Thyroid gland (tissue), 4 donors: Measurements from ENCODE around the gene NVL. TPM values are rescaled to one million over a fixed set of nuclear protein-coding genes. Genes with fewer than 3 reads are reported as not detected.

Experiments used
- DNase-seq, 2 donors: peaks; one replicate each; pipeline ENCODE4 v3.0.0-alpha.2; 2019
- H3K27ac ChIP-seq, 3 donors: fragments of 200-600 bp; sonication (generic); 1 replicate in 2 of 3; 2 replicates in 1 of 3; pipeline ENCODE4 v1.5.1; 2016 to 2019; ENCODE audit warnings: mild to moderate bottlenecking in 1 of 3, moderate library complexity in 1 of 3
- H3K27me3 ChIP-seq: fragments of 200-600 bp; sonication (generic); one replicate; pipeline ENCODE4 v1.5.1; 2019
- H3K36me3 ChIP-seq, 2 donors: fragments of 200-600 bp; sonication (generic); one replicate each; pipeline ENCODE4 v1.5.1; 2016 to 2019
- H3K4me1 ChIP-seq, 2 donors: fragments of 200-600 bp; sonication (generic); one replicate each; pipeline ENCODE4 v1.5.1; 2017 to 2019
- H3K4me3 ChIP-seq, 3 donors: fragments of 200-600 bp; sonication (generic); replicated peaks in 1 of 3; 1 replicate in 2 of 3; 2 replicates in 1 of 3; pipeline ENCODE4 v1.5.1; 2016; ENCODE audit warnings: mild to moderate bottlenecking in 1 of 3
- H3K9me3 ChIP-seq: fragments of 200-600 bp; sonication (generic); one replicate; pipeline ENCODE4 v1.5.1; 2017
- CTCF ChIP-seq, 6 experiments: fragments of 200-600 bp in 3 of 6; fragments of 450-650 bp in 3 of 6; sonication (generic) in 3 of 6; IDR thresholded peaks; one replicate each; pipeline ENCODE4 v1.5.1; 2016 to 2019; ENCODE audit warnings: antibody characterized with exemption in 6 of 6, mild to moderate bottlenecking in 2 of 6, inconsistent platforms in 1 of 6, moderate library complexity in 1 of 6
- POLR2A ChIP-seq, 2 donors: fragments of 450-650 bp; IDR thresholded peaks; one replicate each; pipeline ENCODE4 v1.6.1; 2017; ENCODE audit warnings: antibody characterized with exemption in 2 of 2, mild to moderate bottlenecking in 2 of 2, moderate library complexity in 1 of 2
- WGBS, 2 donors: methylation state at CpG; one replicate each; pipeline ENCODE4 v1.1.5; 2017; 5-methylcytosine and 5-hydroxymethylcytosine counted together
- intact Hi-C: fragments of 100-400 bp; cut with DNase I; formaldehyde crosslinking; loops from one replicate; pipeline ENCODE4 v1.15.1; 2023
- total RNA-seq, 4 donors: library from RNA; depleted of rRNA; stranded (reverse); fragments of >200 nt; gene quantifications; one replicate each; pipeline ENCODE4 v1.2.3, GENCODE V29; 2016

The NVL gene
- total RNA-seq, 4 donors from 2014 or later, result 18.9 to 34.1 (median 26.8) TPM

- WGBS, 2 donors, result 95 to 96% methylated on average over 3 of the region's 3 CpGs
Measured at GRCh38 chr1:224282140-224282539, 47.8 kb downstream of the NVL start.

GRCh38 chr1:224276771-224277487, 53.0 kb downstream of the NVL start:
- no peak overlapping the region for H3K4me3 ChIP-seq
- intact Hi-C loops, result no loop called here
- 83 to 86% methylated on average over 3 of the region's 3 CpGs for WGBS, 2 donors
- no peak for TF ChIP-seq POLR2A (IDR thresholded peaks at IDR 0.05)
- TF ChIP-seq CTCF (IDR thresholded peaks at IDR 0.05), result no peak
- H3K27me3 ChIP-seq, result no peaks in the 10 kb centered on the region
- peaks cover 0 to 7% of the 10 kb centered on the region in 2 donors for H3K36me3 ChIP-seq
- H3K4me1 ChIP-seq, result no peaks in the 10 kb centered on the region
- no peak for DNase-seq
- H3K27ac ChIP-seq, result no peak overlapping the region
- no peaks in the 10 kb centered on the region for H3K9me3 ChIP-seq

More at GRCh38 chr1:224282140-224282539, 47.8 kb downstream of the NVL start:
- no peaks in the 10 kb centered on the region for H3K27me3 ChIP-seq
- no peak for TF ChIP-seq POLR2A (IDR thresholded peaks at IDR 0.05)
- TF ChIP-seq CTCF (IDR thresholded peaks at IDR 0.05), result no peak
- H3K27ac ChIP-seq, result no peak overlapping the region
- H3K9me3 ChIP-seq, result no peaks in the 10 kb centered on the region
- H3K36me3 ChIP-seq, result peaks cover 3 to 6% of the 10 kb centered on the region in 2 donors
- no peak for DNase-seq
- no peaks in the 10 kb centered on the region for H3K4me1 ChIP-seq
- no peak overlapping the region for H3K4me3 ChIP-seq
- intact Hi-C loops, result no loop called here

- no peaks in the 10 kb centered on the region for H3K9me3 ChIP-seq
- 79 to 80% methylated on average over 6 of the region's 6 CpGs for WGBS, 2 donors
- intact Hi-C loops, result no loop called here
- no peak overlapping the region for H3K4me3 ChIP-seq
- H3K27ac ChIP-seq, result no peak overlapping the region
- H3K27me3 ChIP-seq, result no peaks in the 10 kb centered on the region
- TF ChIP-seq POLR2A (IDR thresholded peaks at IDR 0.05), result no peak
- peaks cover 0 to 5% of the 10 kb centered on the region in 2 donors for H3K36me3 ChIP-seq
- H3K4me1 ChIP-seq, result no peaks in the 10 kb centered on the region
- DNase-seq, result no peak
Measured at GRCh38 chr1:224274970-224275626, 54.9 kb downstream of the NVL start.

- intact Hi-C loops, result no loop called here
- Histone ChIP-seq H3K36me3 (peaks cover 0 to 5% of the 10 kb centered on the region in 2 donors), H3K27me3 (no peaks in the 10 kb centered on the region), H3K4me1 (no peaks in the 10 kb centered on the region), H3K27ac (no peak overlapping the region), H3K4me3 (no peak overlapping the region), H3K9me3 (no peaks in the 10 kb centered on the region)
- 98 to 99% methylated on average over 2 of the region's 2 CpGs for WGBS, 2 donors
- no peak for DNase-seq
- TF ChIP-seq CTCF (IDR thresholded peaks at IDR 0.05), result no peak
- no peak for TF ChIP-seq POLR2A (IDR thresholded peaks at IDR 0.05)
Measured at GRCh38 chr1:224273641-224274040, 56.3 kb downstream of the NVL start.

GRCh38 chr1:224271106-224271505, 58.9 kb downstream of the NVL start:
- no peaks in the 10 kb centered on the region for H3K9me3 ChIP-seq
- intact Hi-C loops, result no loop called here
- 98 to 100% methylated on average over 3 of the region's 3 CpGs for WGBS, 2 donors
- H3K36me3 ChIP-seq, result peaks cover 0 to 5% of the 10 kb centered on the region in 2 donors
- H3K27me3 ChIP-seq, result no peaks in the 10 kb centered on the region
- no peak for DNase-seq
- no peak overlapping the region for H3K4me3 ChIP-seq
- H3K4me1 ChIP-seq, result no peaks in the 10 kb centered on the region
- no peak overlapping the region for H3K27ac ChIP-seq
- no peak for TF ChIP-seq POLR2A (IDR thresholded peaks at IDR 0.05)
- TF ChIP-seq CTCF (IDR thresholded peaks at IDR 0.05), result no peak
